NB4 (cell line): ENCODE results near the gene PPARGC1A.

ENCODE experiments used
- DNase-seq: peaks from one replicate; pipeline ENCODE4 v3.0.0; 2010; ENCODE audit warnings: low read depth
- H3K4me3 ChIP-seq: one replicate; pipeline ENCODE4 v1.5.1; 2011; ENCODE audit warnings: mild to moderate bottlenecking, low read depth, low read length, moderate library complexity
- CTCF ChIP-seq: IDR thresholded peaks from one replicate; pipeline ENCODE4 v1.5.1; 2012; ENCODE audit warnings: low read depth, low read length
- MAX ChIP-seq: IDR thresholded peaks from 2 replicates; pipeline ENCODE4 v1.6.1; 2011; ENCODE audit warnings: low read depth, low read length
- MYC ChIP-seq: IDR thresholded peaks from 2 replicates; pipeline ENCODE4 v1.6.1; 2011; ENCODE audit warnings: low read depth, low read length
- POLR2A ChIP-seq: IDR thresholded peaks from 2 replicates; pipeline ENCODE4 v1.6.1; 2011; ENCODE audit warnings: mild to moderate bottlenecking; ENCODE audit not compliant: insufficient read length; ENCODE audit errors: extremely low read depth

The PPARGC1A gene

GRCh38 chr4:23839279-23839678, 50.6 kb downstream of the PPARGC1A start:
- TF ChIP-seq MYC = no peak
- TF ChIP-seq POLR2A = no peak
- TF ChIP-seq CTCF = no peak
- TF ChIP-seq MAX = no peak
- no peak overlapping the region for H3K4me3 ChIP-seq
- DNase-seq = no peak

GRCh38 chr4:23838607-23839006, 51.2 kb downstream of the PPARGC1A start:
- no peak for TF ChIP-seq MYC
- TF ChIP-seq MAX = no peak
- TF ChIP-seq POLR2A = no peak
- no peak for TF ChIP-seq CTCF
- H3K4me3 ChIP-seq = no peak overlapping the region
- no peak for DNase-seq

- TF ChIP-seq MAX (no peak), CTCF (no peak), MYC (no peak), POLR2A (no peak)
- DNase-seq = no peak
- no peak overlapping the region for H3K4me3 ChIP-seq
Measured at GRCh38 chr4:23838131-23838530, 51.7 kb downstream of the PPARGC1A start.

GRCh38 chr4:23837371-23837770, 52.5 kb downstream of the PPARGC1A start:
- H3K4me3 ChIP-seq = no peak overlapping the region
- no peak for DNase-seq
- TF ChIP-seq MYC (no peak), CTCF (no peak), MAX (no peak), POLR2A (no peak)

GRCh38 chr4:23835774-23836478, 53.9 kb downstream of the PPARGC1A start:
- DNase-seq = no peak
- TF ChIP-seq CTCF = no peak
- TF ChIP-seq MAX = no peak
- no peak overlapping the region for H3K4me3 ChIP-seq

- no peak overlapping the region for H3K4me3 ChIP-seq
- no peak for DNase-seq
- TF ChIP-seq MAX = no peak
- TF ChIP-seq POLR2A = no peak
Measured at GRCh38 chr4:23828779-23829178, 61.1 kb downstream of the PPARGC1A start.
